Stimulated activated CD4-positive, alpha-beta T cell treated with anti-CD3 and anti-CD28 coated beads, Interleukin-2, amount 100 ng/mL, for 24 hours (primary cell): Measurements from ENCODE around the gene ATOH8.
A peak's percentile ranks its signal among the peaks of the same experiment; 100 is the strongest.
"Not testable (repeated sequence)": the region's sequence is repeated elsewhere in the genome, so short reads cannot be mapped to it uniquely, and the experiment has no call there.

ENCODE experiments used
- DNase-seq, 2 donors: peaks; one replicate each; pipeline ENCODE4 v3.0.0-alpha.2; 2020

ATOH8 gene

GRCh38 chr2:85806358-85807118, 52.7 kb downstream of the ATOH8 start:
- DNase-seq = no peak

- no peak for DNase-seq
Measured at GRCh38 chr2:85807756-85808155, 54.0 kb downstream of the ATOH8 start.

- DNase-seq = no peak
Measured at GRCh38 chr2:85810371-85811179, 56.8 kb downstream of the ATOH8 start.

GRCh38 chr2:85811180-85812093, 57.6 kb downstream of the ATOH8 start:
- DNase-seq = no peak

- DNase-seq = no peak
Measured at GRCh38 chr2:85812094-85812735, 58.4 kb downstream of the ATOH8 start.

GRCh38 chr2:85813211-85813981, 59.6 kb downstream of the ATOH8 start:
- no peak for DNase-seq

GRCh38 chr2:85813982-85814801, 60.4 kb downstream of the ATOH8 start:
- DNase-seq = peak; percentile 85 to 90

- no peak for DNase-seq
Measured at GRCh38 chr2:85814802-85815550, 61.2 kb downstream of the ATOH8 start.

GRCh38 chr2:85819811-85820510, 66.2 kb downstream of the ATOH8 start:
- DNase-seq = no peak

- no peak for DNase-seq
Measured at GRCh38 chr2:85822766-85823165, 69.0 kb downstream of the ATOH8 start.

GRCh38 chr2:85823951-85824350, 70.2 kb downstream of the ATOH8 start:
- DNase-seq = no peak

- DNase-seq = peak; percentile 86
Measured at GRCh38 chr2:85826990-85827878, 73.4 kb downstream of the ATOH8 start.

- no peak for DNase-seq
Measured at GRCh38 chr2:85827879-85828569, 74.2 kb downstream of the ATOH8 start.

GRCh38 chr2:85828725-85829124, 74.9 kb downstream of the ATOH8 start:
- DNase-seq = no peak

- DNase-seq = not testable (repeated sequence)
Measured at GRCh38 chr2:85829394-85829793, 75.6 kb downstream of the ATOH8 start.

GRCh38 chr2:85830645-85831044, 76.9 kb downstream of the ATOH8 start:
- DNase-seq = no peak

GRCh38 chr2:85831735-85832134, 77.9 kb downstream of the ATOH8 start:
- no peak for DNase-seq

- DNase-seq = no peak
Measured at GRCh38 chr2:85834466-85834865, 80.7 kb downstream of the ATOH8 start.
